Dermis blood vessel endothelial cell (primary cell): ENCODE measurements around the gene STOML1. TPM values are rescaled to one million over a fixed set of nuclear protein-coding genes. Genes with fewer than 3 reads are reported as not detected.

Experiments
- DNase-seq: peaks from one replicate; pipeline ENCODE4 v3.0.0; 2010
- total RNA-seq: library from RNA; depleted of rRNA; stranded (reverse); fragments of >200 nt; gene quantifications from 2 replicates; pipeline ENCODE4 v1.2.3, GENCODE V29; 2014

Gene STOML1, protein sequence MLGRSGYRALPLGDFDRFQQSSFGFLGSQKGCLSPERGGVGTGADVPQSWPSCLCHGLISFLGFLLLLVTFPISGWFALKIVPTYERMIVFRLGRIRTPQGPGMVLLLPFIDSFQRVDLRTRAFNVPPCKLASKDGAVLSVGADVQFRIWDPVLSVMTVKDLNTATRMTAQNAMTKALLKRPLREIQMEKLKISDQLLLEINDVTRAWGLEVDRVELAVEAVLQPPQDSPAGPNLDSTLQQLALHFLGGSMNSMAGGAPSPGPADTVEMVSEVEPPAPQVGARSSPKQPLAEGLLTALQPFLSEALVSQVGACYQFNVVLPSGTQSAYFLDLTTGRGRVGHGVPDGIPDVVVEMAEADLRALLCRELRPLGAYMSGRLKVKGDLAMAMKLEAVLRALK
- 19.9 and 22.3 TPM in 2 replicates for total RNA-seq

DNA sequence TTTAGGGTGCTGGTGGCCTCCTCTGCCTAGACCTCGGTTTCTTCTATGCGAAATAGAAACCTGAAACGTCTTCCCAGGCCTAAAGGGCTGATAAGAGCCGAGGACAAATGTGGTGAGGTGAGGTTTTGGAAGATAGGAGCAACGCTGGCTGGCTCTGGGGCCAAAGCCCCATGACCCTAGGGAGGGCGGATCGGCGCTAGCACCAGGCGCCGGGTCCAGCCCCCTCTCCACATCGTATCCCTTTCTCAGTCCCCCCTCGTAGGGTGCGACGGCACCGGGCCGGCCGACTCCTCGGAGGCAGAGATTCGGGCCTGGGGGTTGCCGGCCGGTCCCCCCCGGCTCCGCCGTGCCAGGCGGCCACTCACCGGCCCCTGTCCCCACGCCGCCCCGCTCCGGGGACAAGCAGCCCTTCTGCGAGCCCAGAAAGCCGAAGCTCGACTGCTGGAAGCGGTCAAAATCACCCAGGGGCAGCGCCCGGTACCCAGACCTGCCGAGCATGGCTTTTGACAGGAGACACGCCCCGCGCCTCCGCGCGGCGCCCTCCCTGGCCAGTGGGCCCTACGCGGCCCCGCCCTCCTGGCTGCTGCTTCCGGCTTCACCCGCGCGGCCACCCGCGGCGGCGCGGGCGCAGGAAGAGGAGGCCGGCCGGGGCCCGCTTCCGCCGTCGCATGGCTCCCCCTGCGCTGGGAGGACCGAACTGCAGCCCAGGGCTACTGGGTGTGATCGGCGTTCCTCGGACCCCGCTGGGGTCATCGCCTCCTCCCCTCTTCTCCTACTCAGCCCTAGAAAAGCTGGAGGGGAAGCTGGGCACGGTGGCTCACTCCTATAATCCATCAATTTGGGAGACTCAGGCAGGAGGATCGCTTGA is at the start of gene STOML1:
STOML1 (minus strand) TSS at position 570 of the 868 bp plus-strand sequence; CDS start at position 498, 72 bp downstream.
- DNase-seq = peak; percentile 95

DNA sequence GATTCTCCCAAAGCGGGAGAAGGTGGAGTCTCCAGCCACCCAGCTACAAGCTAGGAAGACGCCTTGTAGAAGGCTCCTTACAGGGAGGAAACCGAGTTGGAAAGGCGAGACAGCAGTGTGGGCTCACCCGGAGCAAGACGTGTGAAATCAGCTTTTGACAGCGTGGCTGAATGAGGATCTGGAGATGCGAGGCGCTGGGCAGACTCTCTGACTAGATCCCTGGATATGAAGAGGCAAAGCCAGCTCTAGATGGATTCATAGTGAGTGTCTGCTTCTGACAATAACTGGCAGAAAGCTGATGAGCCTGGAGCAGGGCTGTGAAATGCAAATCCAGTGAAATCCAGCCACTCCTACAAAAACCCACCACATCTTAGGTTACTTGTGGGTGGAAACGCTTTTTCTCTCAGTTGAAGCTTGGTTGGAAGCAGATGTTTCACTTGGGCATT is 49.2 kb upstream of the STOML1 start:
- no peak for DNase-seq

DNA sequence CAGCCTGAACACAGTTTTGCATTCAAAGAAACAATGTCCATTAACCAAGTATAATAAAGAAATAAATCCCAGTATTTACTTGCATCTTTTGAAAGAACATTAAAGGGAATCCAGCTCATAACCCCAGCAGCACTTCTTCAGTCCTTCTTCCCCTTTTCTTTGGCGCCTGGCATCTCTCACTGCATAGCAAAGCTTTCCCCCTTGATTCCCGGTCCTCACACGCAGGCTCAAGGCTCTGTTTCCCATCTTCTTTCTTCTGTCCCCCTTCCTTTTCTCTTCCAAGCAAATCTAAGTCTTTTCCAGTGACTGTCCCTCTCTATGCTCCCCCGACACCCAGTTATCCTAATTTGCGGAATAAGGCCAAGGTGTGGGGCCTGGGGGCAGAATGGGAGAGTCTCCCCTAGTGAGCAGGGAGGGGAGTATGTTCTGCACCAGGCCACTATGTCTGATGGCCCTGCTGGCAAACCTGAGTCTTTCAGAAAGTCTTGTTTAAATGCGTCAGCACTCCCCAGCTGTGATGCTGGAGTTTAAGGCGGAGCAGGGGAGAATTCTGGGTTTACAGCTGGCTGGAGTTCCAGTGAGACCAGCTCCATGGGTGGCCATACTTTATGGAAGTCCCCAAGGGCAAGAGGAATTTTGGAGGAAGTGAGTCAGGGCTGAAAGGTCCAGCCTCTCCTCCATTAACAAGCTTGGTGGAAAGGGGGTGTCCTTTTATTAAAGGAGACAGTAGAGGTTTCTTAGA is 48.2 kb upstream of the STOML1 start:
- peak; percentile 66 for DNase-seq

DNA sequence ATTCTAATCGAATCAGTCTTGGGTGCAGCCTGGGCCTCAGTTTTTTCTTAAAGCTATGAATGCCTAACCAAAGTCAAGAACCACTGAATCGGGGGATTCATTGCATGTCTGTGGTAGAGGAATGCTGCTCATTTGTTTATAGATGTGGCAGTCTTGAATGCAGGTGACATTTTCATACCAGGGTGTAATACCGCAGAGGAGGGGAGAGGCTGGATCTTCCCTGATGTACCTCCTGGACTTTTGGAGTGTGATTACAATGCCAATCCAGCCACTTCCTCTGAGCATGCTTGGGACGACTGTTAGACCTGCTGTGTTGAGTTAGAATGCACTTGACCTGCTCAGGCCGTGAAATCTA is 47.5 kb upstream of the STOML1 start:
- no peak for DNase-seq

DNA sequence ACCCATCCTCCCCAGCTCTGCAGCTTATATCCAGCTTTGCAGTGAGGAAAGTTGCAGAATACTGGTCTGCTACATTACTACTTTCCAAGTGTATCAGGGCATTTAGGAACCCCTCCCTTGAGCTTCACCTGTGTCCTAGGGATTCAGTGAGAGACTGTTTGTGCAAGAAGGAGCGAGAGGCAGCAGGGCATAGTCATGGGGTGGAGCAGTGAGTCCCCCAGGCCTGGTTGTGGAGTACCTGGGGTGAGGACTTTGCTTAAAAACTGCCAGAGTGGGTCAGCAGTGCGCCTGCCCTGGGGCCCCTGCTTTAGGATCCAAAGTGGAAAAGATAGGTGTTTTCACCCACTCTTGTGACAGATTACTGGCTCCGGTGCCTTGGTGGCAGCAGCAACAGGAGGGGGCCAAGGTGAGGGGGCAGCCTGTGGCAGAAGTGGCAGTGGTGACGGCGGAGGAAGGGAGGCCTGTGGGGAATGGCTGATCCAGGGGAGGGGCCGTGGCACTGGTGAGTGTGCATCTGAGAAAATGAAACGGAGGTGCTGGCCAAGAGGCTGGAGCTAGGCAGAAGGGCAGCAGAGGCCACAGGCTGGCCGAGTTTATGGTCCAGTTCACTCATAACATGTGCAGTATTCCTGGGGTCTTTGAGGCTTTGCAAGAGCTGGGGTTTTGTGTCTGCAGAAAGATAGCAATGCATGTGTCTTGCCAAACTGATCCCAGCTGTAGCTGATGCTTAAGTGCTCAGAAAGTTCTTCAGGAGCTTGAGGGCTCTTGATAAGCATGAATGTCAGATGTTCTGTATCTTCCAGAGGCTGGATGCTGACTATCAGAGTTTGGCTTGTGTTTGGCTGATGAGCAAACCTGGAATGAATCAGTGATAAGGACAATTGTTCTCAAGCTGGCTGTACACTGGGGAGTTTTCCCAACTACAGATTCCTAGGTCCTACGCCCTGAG is 46.9 kb upstream of the STOML1 start:
- DNase-seq = peak; percentile 18

DNA sequence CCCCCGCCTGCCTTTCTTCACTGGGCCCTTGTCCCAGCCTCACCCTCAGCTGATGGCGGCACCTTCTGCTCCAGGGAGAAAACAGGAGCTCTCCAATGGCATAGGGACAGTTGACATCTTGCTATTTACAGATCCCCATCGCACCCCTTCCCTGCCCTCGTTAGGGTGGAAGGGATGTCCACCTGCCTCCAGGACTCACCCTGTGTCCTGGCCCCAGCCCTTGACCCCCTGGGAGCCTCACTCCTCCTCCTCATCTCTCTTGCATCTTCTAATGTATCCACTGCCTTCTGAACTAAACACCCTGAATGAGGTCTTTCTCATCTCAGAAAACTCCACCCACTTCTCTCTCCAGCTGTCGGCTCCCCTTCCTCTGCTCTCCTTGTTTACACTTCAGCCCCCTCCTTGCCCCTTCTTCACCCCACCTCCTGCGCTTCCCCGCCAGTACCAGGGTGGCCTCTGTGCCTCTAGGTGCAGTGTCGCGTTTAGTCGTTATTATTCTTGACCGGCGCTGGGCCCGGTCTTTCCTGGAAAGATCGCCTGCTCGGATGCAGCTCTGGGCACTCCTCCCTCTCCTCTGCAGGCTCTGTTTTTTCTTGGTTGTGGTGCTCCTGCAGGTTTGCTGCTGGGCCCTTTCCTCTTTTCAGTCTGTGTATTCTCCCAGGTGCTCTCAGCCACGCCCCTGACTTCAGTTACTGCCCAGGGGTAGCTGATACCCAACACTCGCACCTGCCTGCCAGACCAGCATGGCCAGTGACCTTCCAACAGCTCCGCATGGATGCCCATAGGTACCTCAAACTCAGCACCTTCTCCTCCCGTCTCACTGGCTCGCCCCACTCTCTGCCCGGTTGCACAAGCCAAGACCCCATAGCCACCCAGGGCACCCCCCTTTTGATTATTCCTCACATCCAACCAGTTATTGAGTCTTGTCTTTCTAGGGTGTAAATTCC is 45.3 kb upstream of the STOML1 start:
- DNase-seq = no peak

DNA sequence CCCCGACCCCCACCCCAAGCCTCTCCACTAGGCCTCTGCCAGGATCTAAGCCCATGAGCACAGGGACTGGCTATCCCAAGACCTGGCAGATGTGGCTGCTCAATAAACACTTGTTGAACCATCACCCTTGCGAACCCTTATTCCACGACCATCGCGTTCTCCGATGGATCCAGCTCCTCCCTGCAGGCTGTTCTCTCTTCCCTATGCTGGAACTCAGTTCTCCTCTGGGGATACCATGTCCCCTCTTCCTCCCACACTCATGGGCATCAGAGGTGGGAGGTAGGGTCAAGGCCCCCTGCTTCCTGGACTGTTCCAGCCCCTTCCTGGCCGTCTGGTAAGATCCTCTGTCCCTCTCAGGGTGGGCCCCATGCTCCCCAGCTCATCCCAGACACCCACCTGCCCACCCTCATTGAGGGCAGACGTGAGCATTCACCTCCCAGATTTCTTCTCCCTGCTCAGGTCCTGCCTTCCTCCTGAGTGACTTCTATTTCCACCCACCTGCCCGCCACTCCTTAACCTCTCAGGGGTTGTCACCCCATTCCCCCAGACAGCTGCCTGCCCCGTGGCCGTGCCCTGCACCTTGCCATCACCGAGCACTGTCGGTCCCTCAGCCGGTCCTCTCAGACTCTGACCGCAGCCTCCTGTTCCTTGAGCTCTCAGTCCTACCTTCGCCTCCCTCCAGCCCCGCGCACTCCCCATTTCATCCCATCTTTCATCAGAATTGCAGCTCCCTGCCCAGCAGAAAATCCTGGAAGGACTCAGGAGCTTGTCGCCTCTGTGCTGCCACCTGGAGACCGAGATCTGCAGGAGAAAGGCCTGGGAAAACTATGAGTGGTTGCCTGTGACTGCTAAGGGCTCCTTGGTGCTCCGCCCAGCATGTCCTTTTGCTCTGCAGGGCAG is 44.4 kb upstream of the STOML1 start:
- peak; percentile 82 for DNase-seq

DNA sequence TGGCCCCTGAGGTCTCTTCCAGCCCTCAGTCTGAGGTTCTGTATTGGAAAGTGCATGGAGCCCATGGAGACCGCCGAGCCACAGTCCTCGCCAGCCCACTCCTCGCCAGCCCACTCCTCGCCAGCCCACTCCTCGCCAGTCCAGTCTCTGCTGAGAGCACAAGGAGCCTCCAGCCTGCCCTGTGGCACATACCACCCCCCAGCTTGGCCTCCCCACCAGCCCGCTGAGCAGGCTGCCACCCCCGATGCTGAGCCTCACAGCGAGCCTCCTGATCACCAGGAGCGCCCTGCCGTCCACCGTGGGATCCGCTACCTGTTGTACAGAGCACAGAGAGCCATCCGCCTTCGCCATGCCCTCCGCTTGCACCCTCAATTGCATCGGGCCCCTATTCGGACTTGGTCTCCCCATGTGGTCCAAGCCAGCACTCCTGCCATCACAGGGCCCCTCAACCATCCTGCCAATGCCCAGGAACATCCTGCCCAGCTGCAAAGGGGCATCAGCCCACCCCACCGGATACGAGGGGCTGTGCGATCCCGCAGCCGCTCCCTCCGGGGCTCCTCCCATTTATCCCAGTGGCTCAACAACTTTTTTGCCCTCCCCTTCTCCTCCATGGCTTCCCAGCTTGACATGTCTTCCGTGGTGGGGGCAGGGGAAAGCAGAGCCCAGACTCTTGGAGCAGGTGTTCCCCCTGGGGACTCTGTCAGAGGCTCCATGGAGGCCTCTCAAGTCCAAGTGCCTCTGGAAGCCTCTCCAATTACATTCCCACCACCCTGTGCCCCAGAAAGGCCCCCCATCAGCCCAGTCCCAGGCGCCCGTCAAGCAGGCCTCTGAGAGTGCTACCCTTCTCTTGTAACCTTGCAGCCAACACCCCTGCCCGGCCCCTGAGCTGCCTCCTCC is 43.3 kb upstream of the STOML1 start:
- no peak for DNase-seq

DNA sequence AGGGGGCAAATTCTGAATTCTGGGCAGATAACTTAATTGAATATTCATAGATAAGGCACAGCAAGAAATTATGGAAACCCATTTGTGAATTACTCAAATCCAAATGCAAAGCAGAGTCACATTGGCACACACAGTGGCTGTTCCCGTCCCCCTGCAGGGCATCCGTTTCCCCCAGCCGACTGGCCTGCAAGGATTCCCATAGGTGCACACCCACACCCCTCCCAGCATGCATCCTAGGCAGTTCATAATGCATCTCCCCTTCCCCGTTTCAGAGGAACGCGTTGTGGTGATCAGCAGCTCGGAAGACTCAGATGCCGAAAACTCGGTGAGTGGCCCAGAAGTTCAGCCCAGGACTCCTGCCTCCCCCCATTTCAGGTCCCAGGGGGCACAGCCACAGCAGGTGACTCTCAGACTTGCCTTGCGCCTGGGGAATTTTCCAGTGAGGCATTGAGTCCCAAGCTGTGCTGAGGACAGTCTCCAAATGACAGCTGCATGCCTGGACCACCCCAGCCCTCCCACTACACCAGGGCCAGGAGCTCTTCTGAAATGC is 42.2 kb upstream of the STOML1 start:
- DNase-seq = no peak

DNA sequence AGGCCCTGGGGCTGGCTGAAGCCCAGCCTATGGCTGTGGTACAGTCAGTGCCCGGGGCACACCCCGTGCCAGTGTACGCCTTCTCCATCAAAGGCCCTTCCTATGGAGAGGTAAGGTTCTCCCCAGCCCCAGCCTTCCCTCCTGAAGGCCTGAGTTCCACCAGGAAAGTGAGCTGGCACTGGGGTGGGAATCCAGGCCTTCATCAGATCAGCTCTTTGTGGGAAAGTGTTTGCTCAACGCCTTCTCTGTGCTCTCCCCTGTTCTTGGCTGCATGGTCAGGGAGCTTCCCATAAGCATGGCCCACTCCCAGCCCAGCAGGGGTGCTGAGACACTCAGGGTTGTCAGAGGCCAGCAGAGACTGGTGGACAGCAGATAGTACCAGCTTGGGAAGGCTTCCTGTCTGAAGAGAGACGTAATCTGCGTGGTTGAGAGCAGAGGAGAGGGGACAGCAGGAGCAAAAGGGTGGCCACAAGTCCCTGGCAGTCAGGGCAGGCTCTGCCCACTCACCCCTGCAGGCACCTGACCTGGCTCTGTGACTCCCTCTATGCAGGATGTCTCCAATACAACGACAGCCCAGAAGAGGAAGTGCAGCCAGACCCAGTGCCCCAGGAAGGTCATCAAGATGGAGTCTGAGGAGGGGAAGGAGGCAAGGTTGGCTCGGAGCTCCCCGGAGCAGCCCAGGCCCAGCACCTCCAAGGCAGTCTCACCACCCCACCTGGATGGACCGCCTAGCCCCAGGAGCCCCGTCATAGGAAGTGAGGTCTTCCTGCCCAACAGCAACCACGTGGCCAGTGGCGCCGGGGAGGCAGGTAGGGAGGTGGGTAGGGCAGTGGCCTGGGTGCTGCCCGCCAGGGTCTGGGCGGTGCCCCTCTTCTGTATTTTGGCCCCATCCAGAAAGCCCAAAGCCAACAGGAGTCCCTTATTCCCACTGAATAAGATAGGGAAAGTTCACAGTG is 40.8 kb upstream of the STOML1 start:
- DNase-seq = no peak

DNA sequence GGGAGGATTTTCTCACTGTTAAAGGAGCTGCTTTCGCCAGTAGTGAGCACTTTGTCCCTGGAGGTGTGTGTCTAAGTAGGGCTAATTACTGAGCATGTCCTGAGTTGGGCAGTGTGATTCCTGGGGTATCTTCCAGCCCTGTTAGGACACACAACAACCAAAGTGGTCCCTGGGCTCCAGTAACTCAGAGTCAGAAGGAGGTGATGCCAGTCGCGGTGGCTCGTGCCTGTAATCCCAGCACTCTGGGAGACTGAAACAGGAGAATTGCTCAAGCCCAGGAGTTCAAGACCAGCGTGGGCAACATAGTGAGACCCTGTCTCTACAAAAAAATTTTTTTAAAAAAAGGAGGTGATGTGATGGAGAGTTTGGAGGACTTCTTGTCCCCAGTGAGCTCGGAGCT is 40.0 kb upstream of the STOML1 start:
- DNase-seq = no peak

DNA sequence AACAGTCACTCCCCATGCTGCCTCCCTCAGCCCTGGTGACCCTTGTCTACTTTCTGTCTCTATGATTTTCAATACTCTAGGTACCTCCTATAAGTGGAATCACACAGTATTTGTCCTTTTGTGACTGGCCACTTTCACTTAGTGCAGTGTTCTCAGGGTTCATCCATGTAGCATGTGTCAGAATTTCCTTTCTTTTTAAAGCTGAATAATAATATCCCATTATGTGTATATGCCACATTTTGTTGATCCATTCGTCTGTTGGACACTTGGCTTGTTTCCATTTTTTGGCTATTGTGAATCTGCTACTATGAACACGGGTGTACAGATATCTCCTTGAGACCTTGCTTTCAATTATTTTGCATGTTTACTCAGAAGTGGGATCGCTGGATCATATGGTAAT is 36.6 kb upstream of the STOML1 start:
- peak; percentile 44 for DNase-seq

DNA sequence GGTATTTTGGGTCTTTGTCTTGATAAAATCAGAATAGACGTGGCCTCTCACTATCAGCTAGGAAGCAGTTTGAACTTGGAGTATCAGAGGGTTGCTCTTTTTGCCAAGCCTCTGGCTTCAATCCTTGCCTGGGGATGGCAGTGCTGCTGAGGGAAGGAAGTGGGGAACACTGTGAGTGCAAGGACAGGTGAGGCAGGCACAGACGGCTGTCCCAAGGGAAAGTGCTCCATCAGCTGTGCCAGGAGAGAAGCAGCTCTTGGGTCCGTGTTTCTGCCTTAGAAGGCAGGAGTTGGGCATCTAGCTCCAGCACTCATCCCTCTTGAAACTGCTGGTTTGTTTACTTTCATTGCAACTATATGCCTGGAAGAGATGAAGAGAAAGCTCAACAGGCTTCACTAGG is 35.6 kb upstream of the STOML1 start:
- DNase-seq = no peak

DNA sequence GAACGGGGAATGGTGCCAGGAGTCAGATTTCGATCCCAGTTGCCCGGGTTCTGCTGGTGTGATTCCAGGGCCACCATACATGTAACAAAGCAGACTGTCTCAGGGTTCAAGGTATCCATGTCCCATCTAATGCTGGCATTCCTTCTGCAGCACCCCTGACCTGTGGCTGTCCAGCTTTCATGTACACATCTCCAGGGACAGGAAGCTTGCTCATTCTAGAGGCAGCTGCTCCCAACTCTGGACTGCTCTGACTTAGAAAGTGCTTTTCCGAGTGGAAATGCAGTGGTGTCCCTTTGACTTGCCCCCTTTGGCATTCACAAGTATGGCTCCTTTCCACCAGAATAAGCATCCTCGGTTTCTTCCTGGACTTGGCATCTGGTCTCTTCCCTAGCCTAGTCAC is 33.3 kb upstream of the STOML1 start:
- DNase-seq = peak; percentile 78

DNA sequence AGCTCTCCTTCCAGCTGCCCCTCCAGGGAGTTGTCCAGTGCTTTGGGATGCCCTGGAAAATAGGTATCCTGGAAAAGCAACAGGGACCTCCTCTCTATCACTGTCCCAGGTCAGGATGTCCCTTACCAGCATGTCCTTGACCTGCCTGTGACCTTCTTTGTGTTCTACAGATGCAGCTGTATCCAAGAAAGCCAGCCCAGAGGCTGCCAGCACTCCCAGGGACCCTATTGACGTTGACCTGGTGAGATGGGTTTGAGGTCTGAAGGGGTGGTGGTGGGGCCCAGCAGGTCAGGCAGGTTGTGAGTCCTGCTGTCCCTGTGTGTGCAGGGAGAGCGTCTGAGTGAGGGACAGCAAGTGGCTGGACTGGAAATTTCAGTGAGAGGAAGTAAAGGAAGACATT is 32.6 kb upstream of the STOML1 start:
- peak; percentile 20 for DNase-seq

DNA sequence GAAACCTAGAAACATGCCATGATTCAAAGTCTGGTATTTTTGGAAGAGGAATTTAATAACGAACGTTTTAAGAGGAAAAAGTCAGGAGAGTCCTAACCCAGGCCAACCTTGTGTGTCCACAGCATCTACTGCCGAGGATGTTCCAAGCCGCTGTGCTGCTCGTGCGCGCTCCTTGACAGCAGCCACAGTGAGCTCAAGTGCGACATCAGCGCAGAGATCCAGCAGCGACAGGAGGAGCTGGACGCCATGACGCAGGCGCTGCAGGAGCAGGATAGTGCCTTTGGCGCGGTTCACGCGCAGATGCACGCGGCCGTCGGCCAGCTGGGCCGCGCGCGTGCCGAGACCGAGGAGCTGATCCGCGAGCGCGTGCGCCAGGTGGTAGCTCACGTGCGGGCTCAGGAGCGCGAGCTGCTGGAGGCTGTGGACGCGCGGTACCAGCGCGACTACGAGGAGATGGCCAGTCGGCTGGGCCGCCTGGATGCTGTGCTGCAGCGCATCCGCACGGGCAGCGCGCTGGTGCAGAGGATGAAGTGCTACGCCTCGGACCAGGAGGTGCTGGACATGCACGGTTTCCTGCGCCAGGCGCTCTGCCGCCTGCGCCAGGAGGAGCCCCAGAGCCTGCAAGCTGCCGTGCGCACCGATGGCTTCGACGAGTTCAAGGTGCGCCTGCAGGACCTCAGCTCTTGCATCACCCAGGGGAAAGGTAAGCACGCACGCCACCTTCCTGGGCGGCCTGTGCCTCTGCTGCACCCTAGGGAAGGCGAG is 30.8 kb upstream of the STOML1 start:
- DNase-seq = no peak
